SK-N-MC (cell line): ENCODE results near the gene RSF1.

Experiments used
- EZH2 ChIP-seq: fragments of 200-600 bp; sonication (generic); IDR thresholded peaks from one replicate; pipeline ENCODE4 v1.6.1; 2017; ENCODE audit warnings: antibody characterized with exemption
- POLR2AphosphoS5 ChIP-seq: IDR thresholded peaks from 2 replicates; pipeline ENCODE4 v1.6.1; 2012; ENCODE audit warnings: mild to moderate bottlenecking, low read depth, low read length, borderline replicate concordance

DNA sequence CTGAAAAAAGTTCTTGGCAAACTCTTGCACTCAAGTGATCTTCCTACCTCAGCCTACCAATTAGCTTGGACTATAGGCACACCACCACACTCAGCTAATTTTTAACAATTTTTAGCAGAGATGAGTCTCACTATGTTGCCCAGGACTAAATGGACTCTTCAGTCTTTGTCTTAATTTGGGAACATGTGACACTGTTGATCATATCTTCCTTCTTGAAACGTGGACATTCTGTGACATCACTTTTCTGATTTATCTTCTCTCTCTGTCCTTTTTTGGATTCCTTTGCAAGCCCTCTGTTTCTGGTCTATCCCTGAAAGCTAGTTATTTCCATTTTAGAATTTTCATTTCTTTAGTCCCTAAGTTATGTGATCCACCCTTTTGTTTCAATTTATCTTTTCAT, 42.0 kb downstream of the RSF1 start:
- TF ChIP-seq EZH2: no peak
- TF ChIP-seq POLR2AphosphoS5: no peak
